Endothelial cell of umbilical vein (primary cell): ENCODE results near the gene GNB5. TPM values are rescaled to one million over a fixed set of nuclear protein-coding genes. Genes with fewer than 3 reads are reported as not detected.

Source experiments
- BruUV-seq: library from RNA; stranded (reverse); fragments of 400-500 nt; replicated peaks from 2 replicates; lab custom pipeline; 2021; lab: Mats Ljungman, UMichigan
- CTCF ChIA-PET: fragments of 300-600, 350-600 bp; sonication (Branson Sonifier 250); formaldehyde crosslinking; loops from one replicate; lab custom pipeline; 2021; ENCODE audit warnings: antibody characterized with exemption, inconsistent platforms; lab: Charles Lee
- POLR2A ChIA-PET: fragments of 300-600, 350-600 bp; sonication (Branson Sonifier 250); formaldehyde crosslinking; loops from one replicate; lab custom pipeline; 2021; ENCODE audit warnings: antibody characterized with exemption, inconsistent platforms; lab: Charles Lee
- DNase-seq: peaks from one replicate; pipeline ENCODE4 v3.0.0-alpha.2; 2011; ENCODE audit warnings: low read depth, low spot score
- FAIRE-seq: peaks from 2 replicates; lab custom pipeline; 2011; peaks lifted over from hg19 to GRCh38; lab: Jason Lieb, UNC
- H2AFZ ChIP-seq: 2 replicates; pipeline ENCODE4 v1.6.0; 2012; ENCODE audit warnings: low read depth, low read length, control low read depth, inconsistent platforms
- H3K27ac ChIP-seq: 2 replicates; pipeline ENCODE4 v1.5.1; 2011; ENCODE audit warnings: low read depth, mild to moderate bottlenecking, control low read depth, low read length, moderate library complexity; ENCODE audit not compliant: insufficient read depth
- H3K27me3 ChIP-seq, 2 experiments: 2 replicates each; pipeline versions ENCODE4 v1.6.0 to v1.6.1; 2011; ENCODE audit warnings: low read length in 2 of 2, mixed read lengths in 1 of 2; ENCODE audit not compliant: control insufficient read depth in 2 of 2, insufficient read depth in 2 of 2
- H3K36me3 ChIP-seq, 2 experiments: 2 replicates in 1 of 2; 3 replicates in 1 of 2; pipeline ENCODE4 v1.5.1; 2011; ENCODE audit warnings: low read length in 2 of 2, mild to moderate bottlenecking in 1 of 2, moderate library complexity in 1 of 2; ENCODE audit not compliant: control insufficient read depth in 2 of 2, insufficient read depth in 2 of 2; ENCODE audit errors: extremely low read depth in 1 of 2
- H3K4me1 ChIP-seq: 3 replicates; pipeline ENCODE4 v1.5.1; 2011; ENCODE audit warnings: mild to moderate bottlenecking, low read length; ENCODE audit not compliant: control insufficient read depth, insufficient read depth; ENCODE audit errors: extremely low read depth
- H3K4me2 ChIP-seq: 2 replicates; pipeline ENCODE4 v1.6.1; 2011; ENCODE audit warnings: low read length, control low read depth, mixed read lengths; ENCODE audit not compliant: insufficient read depth
- H3K4me3 ChIP-seq, 3 experiments: fragments of 200-600 bp in 1 of 3; sonication (generic), shearing (Covaris generic) in 1 of 3; replicated peaks in 1 of 3; 2 replicates each; pipeline ENCODE4 v1.5.1; 2011 to 2016; ENCODE audit warnings: control low read depth in 3 of 3, low read length in 3 of 3, mild to moderate bottlenecking in 2 of 3, inconsistent platforms in 1 of 3, low read depth in 1 of 3, moderate library complexity in 1 of 3; ENCODE audit not compliant: insufficient read depth in 1 of 3
- H3K79me2 ChIP-seq: 2 replicates; pipeline ENCODE4 v1.6.0; 2012; ENCODE audit warnings: low read length, inconsistent platforms; ENCODE audit not compliant: control insufficient read depth, insufficient read depth
- H3K9ac ChIP-seq: replicated peaks from 2 replicates; pipeline ENCODE3; 2011; ENCODE audit warnings: low read length, control low read depth; ENCODE audit not compliant: insufficient read depth; ENCODE audit errors: extremely low read depth
- H3K9me1 ChIP-seq: replicated peaks from 3 replicates; pipeline ENCODE4 v1.6.0; 2011; ENCODE audit warnings: mild to moderate bottlenecking, low read length; ENCODE audit not compliant: control insufficient read depth, insufficient read depth; ENCODE audit errors: extremely low read depth
- H3K9me3 ChIP-seq: replicated peaks from 2 replicates; pipeline ENCODE4 v1.5.1; 2012; ENCODE audit warnings: low read length, inconsistent platforms; ENCODE audit not compliant: control insufficient read depth, insufficient read depth
- H4K20me1 ChIP-seq: replicated peaks from 2 replicates; pipeline ENCODE3; 2011; ENCODE audit warnings: mild to moderate bottlenecking, low read length; ENCODE audit not compliant: control insufficient read depth, insufficient read depth; ENCODE audit errors: extremely low read depth
- EZH2 ChIP-seq: IDR thresholded peaks from 2 replicates; pipeline ENCODE4 v1.6.1; 2012; ENCODE audit warnings: borderline replicate concordance, low read depth, mild to moderate bottlenecking, moderate library complexity, low read length, inconsistent platforms; ENCODE audit not compliant: severe bottlenecking
- FOS ChIP-seq: IDR thresholded peaks from 2 replicates; pipeline ENCODE4 v1.6.1; 2011; ENCODE audit warnings: mild to moderate bottlenecking, low read length, moderate library complexity, borderline replicate concordance; ENCODE audit not compliant: insufficient read depth
- GATA2 ChIP-seq: IDR thresholded peaks from 2 replicates; pipeline ENCODE4 v1.7.0; 2011; ENCODE audit warnings: low read depth, mild to moderate bottlenecking, moderate library complexity, mixed read lengths, low read length; ENCODE audit not compliant: insufficient read length, insufficient read depth
- JUN ChIP-seq: IDR thresholded peaks from 2 replicates; pipeline ENCODE4 v1.6.1; 2011; ENCODE audit warnings: borderline replicate concordance, low read depth; ENCODE audit not compliant: insufficient read length, insufficient read depth
- MYC ChIP-seq: IDR thresholded peaks from one replicate; pipeline ENCODE4 v1.6.1; 2011; ENCODE audit warnings: mild to moderate bottlenecking, low read depth, low read length
- POLR2A ChIP-seq: IDR thresholded peaks from 2 replicates; pipeline ENCODE4 v1.6.1; 2012; ENCODE audit warnings: low read depth, mild to moderate bottlenecking, control low read depth, low read length
- POLR2AphosphoS5 ChIP-seq: IDR thresholded peaks from 2 replicates; pipeline ENCODE4 v1.6.1; 2012; ENCODE audit warnings: low read depth, mild to moderate bottlenecking, control low read depth, low read length, moderate library complexity; ENCODE audit not compliant: insufficient read depth
- dilution Hi-C: fragments of 300-500 bp; cut with MboI; formaldehyde crosslinking; loops from one replicate; pipeline ENCODE4 v1.15.0; 2019; ENCODE audit warnings: low sequenced_read_pairs; ENCODE audit not compliant: extremely low pct_ligation_motif_present
- intact Hi-C: fragments of 100-400 bp; cut with micrococcal nuclease; formaldehyde crosslinking; loops from one replicate; pipeline ENCODE4 v1.10.0; 2022
- polyA plus RNA-seq, 4 experiments: library from polyadenylated mRNA; depleted of rRNA in 3 of 4; stranded (reverse) in 3 of 4; unstranded in 1 of 4; fragments of >200 nt; gene quantifications; 2 replicates each; pipeline versions ENCODE4 v1.2.1 to v1.2.3, GENCODE V29; 2011 to 2012; ENCODE audit warnings: missing spikeins in 1 of 4
- total RNA-seq: library from RNA; stranded (reverse); gene quantifications from 2 replicates; pipeline ENCODE4 v1.2.3, GENCODE V29; 2021
- TF ChIP-seq, protein P1 (sequence below): IDR thresholded peaks from 2 replicates; pipeline ENCODE4 v1.6.1; 2011; ENCODE audit not compliant: insufficient read depth, insufficient read length
- TF ChIP-seq, protein P2 (sequence below), 2 donors: IDR thresholded peaks; 1 replicate in 1 of 2; 2 replicates in 1 of 2; pipeline ENCODE4 v1.5.1; 2011; ENCODE audit warnings: low read length in 2 of 2, mild to moderate bottlenecking in 2 of 2, moderate library complexity in 2 of 2, control low read depth in 1 of 2, inconsistent platforms in 1 of 2, low read depth in 1 of 2; ENCODE audit not compliant: insufficient read depth in 1 of 2; ENCODE audit errors: extremely low read depth in 1 of 2

GNB5 gene
- total and polyA plus RNA-seq, 2 donors (not counting 3 experiments of a cell fraction or from before 2014, with no cell fraction given), result 15.6 to 16.8 TPM

DNA sequence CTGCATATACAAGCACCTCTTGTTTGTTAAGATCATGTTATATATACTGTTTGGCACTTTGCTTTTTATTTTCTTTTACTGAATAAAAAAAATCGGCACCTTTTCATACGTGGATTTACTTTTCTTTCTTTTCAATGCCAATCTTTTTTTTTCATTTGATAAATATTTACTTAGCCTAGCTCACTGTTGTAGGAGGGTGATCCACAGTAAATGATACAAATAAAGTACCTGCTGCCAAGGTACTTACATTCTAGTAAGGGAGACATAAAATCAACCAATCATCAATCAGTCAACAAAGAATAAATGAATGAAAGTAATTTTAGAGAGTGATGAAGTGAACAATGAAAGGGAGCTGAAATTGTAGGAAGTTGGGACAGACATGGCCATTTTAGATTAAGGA lies 18.3 kb downstream of the GNB5 start:
- Histone ChIP-seq H3K27me3 (no peaks in the 10 kb centered on the region), H3K79me2 (no peaks in the 10 kb centered on the region), H3K4me3 (no peak overlapping the region), H3K9ac (no peak overlapping the region), H3K9me3 (no peaks in the 10 kb centered on the region), H3K4me1 (no peaks in the 10 kb centered on the region), H2AFZ (no peak overlapping the region), H3K36me3 (no peaks in the 10 kb centered on the region), H3K27ac (no peak overlapping the region), H3K9me1 (no peaks in the 10 kb centered on the region), H3K4me2 (no peak overlapping the region), H4K20me1 (no peaks in the 10 kb centered on the region)
- dilution Hi-C loops (no loop called here), intact Hi-C loops (no loop called here)
- FAIRE-seq (no peak), DNase-seq (no peak)
- ChIA-PET CTCF (interaction anchor here (1.0 kb wide), 1 partner anchor 55 kb away, joined by 8 read pairs; no protein-coding TSS in a partner anchor), POLR2A (no interaction called here)
- no peak for TF ChIP-seq POLR2AphosphoS5
- no peak for TF ChIP-seq POLR2A
- no peak for TF ChIP-seq FOS
- no peak for TF ChIP-seq EZH2
- TF ChIP-seq MYC, result no peak
- no peak for TF ChIP-seq JUN
- no peak for TF ChIP-seq GATA2
- TF ChIP-seq, protein P1, sequence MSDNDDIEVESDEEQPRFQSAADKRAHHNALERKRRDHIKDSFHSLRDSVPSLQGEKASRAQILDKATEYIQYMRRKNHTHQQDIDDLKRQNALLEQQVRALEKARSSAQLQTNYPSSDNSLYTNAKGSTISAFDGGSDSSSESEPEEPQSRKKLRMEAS, result no peak
- TF ChIP-seq, protein P2, sequence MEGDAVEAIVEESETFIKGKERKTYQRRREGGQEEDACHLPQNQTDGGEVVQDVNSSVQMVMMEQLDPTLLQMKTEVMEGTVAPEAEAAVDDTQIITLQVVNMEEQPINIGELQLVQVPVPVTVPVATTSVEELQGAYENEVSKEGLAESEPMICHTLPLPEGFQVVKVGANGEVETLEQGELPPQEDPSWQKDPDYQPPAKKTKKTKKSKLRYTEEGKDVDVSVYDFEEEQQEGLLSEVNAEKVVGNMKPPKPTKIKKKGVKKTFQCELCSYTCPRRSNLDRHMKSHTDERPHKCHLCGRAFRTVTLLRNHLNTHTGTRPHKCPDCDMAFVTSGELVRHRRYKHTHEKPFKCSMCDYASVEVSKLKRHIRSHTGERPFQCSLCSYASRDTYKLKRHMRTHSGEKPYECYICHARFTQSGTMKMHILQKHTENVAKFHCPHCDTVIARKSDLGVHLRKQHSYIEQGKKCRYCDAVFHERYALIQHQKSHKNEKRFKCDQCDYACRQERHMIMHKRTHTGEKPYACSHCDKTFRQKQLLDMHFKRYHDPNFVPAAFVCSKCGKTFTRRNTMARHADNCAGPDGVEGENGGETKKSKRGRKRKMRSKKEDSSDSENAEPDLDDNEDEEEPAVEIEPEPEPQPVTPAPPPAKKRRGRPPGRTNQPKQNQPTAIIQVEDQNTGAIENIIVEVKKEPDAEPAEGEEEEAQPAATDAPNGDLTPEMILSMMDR (IDR thresholded peaks at IDR 0.05; ENCODE audit: extremely low read depth in 1 of 2, insufficient read depth in 1 of 2, low read depth in 1 of 2, low read length in 2 of 2), result no peak
- no TSS peak for BruUV-seq
